PFSK-1 (cell line): Measurements from ENCODE around the gene TTN.

Source experiments
- REST ChIP-seq, 2 experiments: IDR thresholded peaks; 2 replicates each; pipeline versions ENCODE4 v1.6.1 to v1.8.0; 2011 to 2012; ENCODE audit warnings: low read depth in 2 of 2, low read length in 2 of 2, control low read depth in 1 of 2, inconsistent platforms in 1 of 2, mild to moderate bottlenecking in 1 of 2, moderate library complexity in 1 of 2; ENCODE audit not compliant: insufficient read depth in 1 of 2
- TAF1 ChIP-seq: IDR thresholded peaks from 2 replicates; pipeline ENCODE4 v1.6.1; 2012; ENCODE audit warnings: low read length, control low read depth, borderline replicate concordance; ENCODE audit not compliant: insufficient read depth

GRCh38 chr2:178846458-178846802 is 39.2 kb upstream of the TTN start:
- no peak for TF ChIP-seq TAF1
- no peak for TF ChIP-seq REST (IDR thresholded peaks at IDR 0.05; ENCODE audit: insufficient read depth in 1 of 2, low read depth in 2 of 2, low read length in 2 of 2)
